ENCODE data around the gene SGCA. TPM values are rescaled to one million over a fixed set of nuclear protein-coding genes. Genes with fewer than 3 reads are reported as not detected.
A peak's percentile ranks its signal among the peaks of the same experiment; 100 is the strongest.

Gene SGCA
- total RNA-seq, 1 donor from 2014 or later: 78.5 TPM

GRCh38 chr17:50199211-50199802, 33.5 kb downstream of the SGCA start:
- TF ChIP-seq CTCF (IDR thresholded peaks at IDR 0.05): no peak
- DNase-seq (ENCODE audit: low spot score in 2 of 2): no peak
- H3K4me3 ChIP-seq: peak overlapping the region; percentile 54 to 80
- intact Hi-C loops (cut with DNase I): loop anchor here (2.0 to 5.0 kb wide), 2 partner anchors 52 to 83 kb away; no protein-coding TSS in a partner anchor
- H3K27ac ChIP-seq: peak overlapping the region; percentile 97 to 99
- H3K36me3 ChIP-seq: peaks cover 50 to 53% of the 10 kb centered on the region in 2 donors
- H3K27me3 ChIP-seq: no peaks in the 10 kb centered on the region
- peaks cover 13 to 55% of the 10 kb centered on the region in 2 donors for H3K4me1 ChIP-seq
- no peaks in the 10 kb centered on the region for H3K9me3 ChIP-seq

- Histone ChIP-seq H3K4me1 (peaks cover 13 to 50% of the 10 kb centered on the region in 2 donors), H3K9me3 (no peaks in the 10 kb centered on the region), H3K27ac (peak overlapping the region; percentile 97 to 99), H3K36me3 (peaks cover 44 to 47% of the 10 kb centered on the region in 2 donors), H3K4me3 (peak overlapping the region; percentile 54 to 80), H3K27me3 (no peaks in the 10 kb centered on the region)
- intact Hi-C loops (cut with DNase I): loop anchor here (1.0 to 5.0 kb wide), 9 partner anchors 19 to 97 kb away; no protein-coding TSS in a partner anchor
- DNase-seq (ENCODE audit: low spot score in 2 of 2): peak; percentile 83 to 98
- no peak for TF ChIP-seq CTCF (IDR thresholded peaks at IDR 0.05)
Observed at GRCh38 chr17:50199803-50200456, 34.1 kb downstream of the SGCA start.

- H3K4me1 ChIP-seq: peaks cover 13 to 49% of the 10 kb centered on the region in 2 donors
- peak; percentile 74 to 96 for DNase-seq (ENCODE audit: low spot score in 2 of 2)
- H3K27ac ChIP-seq: peak overlapping the region; percentile 97 to 99
- intact Hi-C loops (cut with DNase I): loop anchor here (1.0 to 5.0 kb wide), 7 partner anchors 19 to 97 kb away; no protein-coding TSS in a partner anchor
- H3K27me3 ChIP-seq: no peaks in the 10 kb centered on the region
- peak overlapping the region; percentile 49 to 80 for H3K4me3 ChIP-seq
- H3K36me3 ChIP-seq: peaks cover 36 to 40% of the 10 kb centered on the region in 2 donors
- no peaks in the 10 kb centered on the region for H3K9me3 ChIP-seq
- peak; percentile 99 to 100 (median 99) for TF ChIP-seq CTCF (IDR thresholded peaks at IDR 0.05)
Observed at GRCh38 chr17:50200457-50201275, 34.9 kb downstream of the SGCA start.

- peak in 1 of 2 donors; percentile 90 for DNase-seq (ENCODE audit: low spot score in 2 of 2)
- Histone ChIP-seq H3K4me1 (peaks cover 10 to 42% of the 10 kb centered on the region in 2 donors), H3K27me3 (no peaks in the 10 kb centered on the region), H3K4me3 (peak within 1 kb of the TSS; percentile 49 to 80), H3K36me3 (peaks cover 29 to 33% of the 10 kb centered on the region in 2 donors), H3K9me3 (no peaks in the 10 kb centered on the region), H3K27ac (peak within 1 kb of the TSS; percentile 97 to 99)
- intact Hi-C loops (cut with DNase I): loop anchor here (5.0 kb wide), 1 partner anchor 36 kb away; no protein-coding TSS in a partner anchor
- TF ChIP-seq CTCF (IDR thresholded peaks at IDR 0.05): no peak
Observed at GRCh38 chr17:50201276-50201854, 35.6 kb downstream of the SGCA start, which contains the start of gene COL1A1. Gene COL1A1 (minus strand): TSS chr17:50201631. CDS start chr17:50201513, 118 bp downstream.

- H3K27ac ChIP-seq: peak overlapping the region; percentile 52 to 97
- no peak for TF ChIP-seq CTCF (IDR thresholded peaks at IDR 0.05)
- no peaks in the 10 kb centered on the region for H3K9me3 ChIP-seq
- peaks cover 13 to 15% of the 10 kb centered on the region in 2 donors for H3K36me3 ChIP-seq
- no peaks in the 10 kb centered on the region for H3K27me3 ChIP-seq
- intact Hi-C loops (cut with DNase I): loop anchor here (5.0 kb wide), 1 partner anchor 34 kb away; no protein-coding TSS in a partner anchor
- H3K4me3 ChIP-seq: no peak overlapping the region
- peaks cover 3 to 32% of the 10 kb centered on the region in 2 donors for H3K4me1 ChIP-seq
- no peak for DNase-seq (ENCODE audit: low spot score in 2 of 2)
Observed at GRCh38 chr17:50203086-50203485, 37.3 kb downstream of the SGCA start.
